Gastroesophageal sphincter (tissue), 3 donors: ENCODE measurements around the gene BFSP1.

Experiments used
- CTCF ChIP-seq, 4 experiments: fragments of 200-600 bp in 2 of 4; fragments of 450-650 bp in 2 of 4; sonication (generic) in 1 of 4; IDR thresholded peaks; one replicate each; pipeline ENCODE4 v1.5.1; 2017 to 2019; ENCODE audit warnings: antibody characterized with exemption in 4 of 4, mild to moderate bottlenecking in 2 of 4, moderate library complexity in 2 of 4
- POLR2AphosphoS5 ChIP-seq: sonication (generic); formaldehyde crosslinking; IDR thresholded peaks from one replicate; pipeline ENCODE4 v1.6.1; 2017; ENCODE audit warnings: antibody characterized with exemption

- TF ChIP-seq CTCF (IDR thresholded peaks at IDR 0.05) = no peak
- TF ChIP-seq POLR2AphosphoS5 = no peak
These were observed 25.3 kb downstream of the BFSP1 start for GRCh38 chr20:17505636-17506517.
